GM18511 (cell line): ENCODE results near the gene CRADD.
"Not testable (repeated sequence)": the region's sequence is repeated elsewhere in the genome, so short reads cannot be mapped to it uniquely, and the experiment has no call there.

Experiments used
- ATAC-seq: cut with Tn5 transposase; IDR thresholded peaks from one replicate; pipeline ENCODE4 v1.9.1; 2021; ENCODE audit warnings: mild to moderate bottlenecking, moderate library complexity; ENCODE audit not compliant: unreplicated experiment

CRADD gene

DNA sequence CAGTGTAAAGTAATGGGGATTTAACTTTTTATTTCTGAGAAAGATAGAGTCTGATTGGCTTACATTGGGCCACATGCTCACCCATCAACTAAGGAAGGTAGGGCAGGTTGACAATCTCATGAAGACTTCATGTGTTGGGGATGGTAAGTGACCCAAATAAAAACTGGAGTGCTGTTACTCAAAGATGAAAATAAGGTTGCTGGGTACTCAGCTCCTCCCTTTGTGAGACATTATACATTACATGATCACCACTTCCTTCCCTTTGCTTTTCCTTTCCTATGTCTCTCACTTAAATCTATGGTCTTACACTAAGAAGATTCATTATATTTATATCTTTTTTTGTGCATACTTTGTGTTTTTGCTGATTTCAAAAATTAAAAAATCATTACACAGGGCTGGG lies 247.2 kb downstream of the CRADD start:
- ATAC-seq: no peak

DNA sequence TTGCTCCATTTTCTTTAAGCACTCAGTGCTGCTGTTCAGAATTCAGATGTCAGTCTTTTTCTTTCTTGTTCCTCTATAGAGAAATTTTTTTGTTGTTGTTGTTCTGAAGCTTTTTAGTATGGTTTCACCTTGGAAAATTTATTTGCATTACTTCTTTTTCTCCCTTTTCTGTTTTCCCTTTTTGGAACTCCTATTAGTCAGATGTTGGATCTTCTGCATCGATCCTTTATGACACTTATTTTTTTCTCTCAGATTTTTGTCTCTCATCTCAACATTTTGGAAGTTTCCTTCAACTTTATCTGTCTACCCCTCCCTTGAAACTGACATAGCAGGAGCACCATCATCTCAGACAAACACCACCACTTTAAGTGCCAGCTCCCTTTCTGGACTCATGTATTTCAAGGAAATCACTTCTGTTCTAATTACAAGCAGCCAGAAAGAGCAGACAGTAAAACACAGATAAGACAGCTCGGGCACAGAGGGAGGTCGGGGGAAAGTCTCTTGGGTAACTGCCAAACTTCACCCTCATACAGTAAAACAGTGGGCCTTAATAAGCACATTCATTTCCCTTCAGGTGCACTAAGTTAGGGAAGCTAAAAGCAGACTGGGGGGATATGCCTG lies 248.5 kb downstream of the CRADD start:
- ATAC-seq: no peak

DNA sequence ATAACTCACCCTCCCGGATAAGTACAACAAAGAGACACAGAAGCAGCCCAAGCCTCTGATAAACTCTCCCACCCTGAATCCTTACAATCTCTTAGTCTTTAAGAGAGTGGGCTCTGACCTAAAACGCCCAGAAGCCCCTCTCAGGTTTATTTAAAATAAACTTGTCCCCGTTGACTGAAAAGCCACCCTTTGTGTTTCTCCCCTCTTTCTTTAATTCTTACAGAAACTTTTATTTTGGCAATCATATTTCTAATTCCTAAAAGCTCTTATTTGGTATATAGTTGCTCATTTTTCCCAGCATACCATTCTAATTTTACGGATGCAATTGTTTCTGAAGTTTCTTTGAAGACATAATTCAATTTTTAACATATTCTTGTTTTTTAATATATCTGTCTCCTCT lies 249.1 kb downstream of the CRADD start:
- ATAC-seq: no peak

GRCh38 chr12:93929081-93929480 lies 251.9 kb downstream of the CRADD start:
- ATAC-seq: not testable (repeated sequence)

GRCh38 chr12:93937812-93938211 lies 260.6 kb downstream of the CRADD start:
- ATAC-seq: no peak

DNA sequence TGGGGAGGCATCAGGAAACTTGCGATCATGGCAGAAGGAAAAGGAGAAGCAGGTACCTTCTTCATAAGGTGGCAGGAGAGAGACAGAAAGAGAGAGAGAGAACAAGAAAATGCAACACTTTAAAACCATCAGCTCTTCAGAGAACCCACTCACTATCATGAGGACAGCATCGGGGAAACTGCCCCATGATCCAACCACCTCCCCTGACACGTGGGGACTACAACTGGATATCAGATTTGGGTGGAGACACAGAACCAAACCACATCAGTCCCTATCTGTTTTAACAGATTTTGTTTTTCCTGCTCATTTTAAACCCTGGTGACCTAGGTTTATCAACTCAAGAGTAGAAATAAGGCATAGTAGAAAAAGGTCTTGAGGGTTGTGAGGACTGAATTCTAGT lies 261.1 kb downstream of the CRADD start:
- ATAC-seq: no peak

DNA sequence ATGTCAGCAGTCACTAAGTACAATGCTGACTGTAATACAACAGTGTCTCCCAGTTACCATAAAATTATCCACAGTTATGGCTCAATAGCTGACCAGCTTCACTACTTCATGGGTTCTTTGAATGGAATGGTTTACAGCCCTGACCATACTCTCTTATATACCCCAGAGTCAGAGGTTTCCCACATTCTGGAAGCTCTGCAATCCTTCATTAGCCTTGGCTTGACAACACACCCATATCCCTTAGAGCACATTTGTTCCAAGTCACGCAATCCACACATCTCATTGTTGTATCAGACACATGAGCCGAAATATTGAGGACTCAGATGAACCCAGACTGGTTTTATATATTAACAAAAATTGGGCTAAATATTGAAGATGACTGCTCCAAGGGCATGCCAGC lies 261.8 kb downstream of the CRADD start:
- no peak for ATAC-seq

DNA sequence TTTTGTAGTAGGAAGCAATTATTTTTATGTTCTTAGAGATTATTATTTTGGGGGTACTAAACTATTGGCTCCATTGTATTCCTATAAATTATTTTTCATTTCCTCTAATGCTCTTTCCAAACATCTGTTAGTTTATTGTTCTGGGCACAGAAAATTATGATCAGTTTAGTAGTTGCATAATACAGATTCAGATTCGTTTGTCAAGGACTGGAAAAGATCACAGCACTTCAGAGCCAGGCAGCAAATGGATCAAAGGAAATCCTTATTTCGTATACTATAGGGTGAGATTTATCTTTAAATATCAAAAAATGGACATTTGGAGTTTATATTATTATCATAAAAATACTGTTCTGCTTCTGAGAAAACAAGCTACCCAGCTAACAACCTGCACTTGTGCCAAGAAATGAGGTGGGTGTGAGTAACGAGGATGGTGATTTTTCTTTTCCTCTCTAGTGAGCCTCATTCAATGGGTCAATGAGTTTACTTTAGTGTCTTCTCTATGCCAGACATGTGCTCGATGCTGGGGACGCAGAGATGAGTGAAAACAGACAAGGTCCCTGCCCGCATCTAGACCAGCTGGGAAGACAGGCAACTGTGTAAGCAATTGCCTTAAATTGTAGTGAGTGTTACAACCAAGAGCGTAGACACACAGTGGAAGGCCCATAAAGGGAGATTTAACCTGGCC lies 262.6 kb downstream of the CRADD start:
- no peak for ATAC-seq

DNA sequence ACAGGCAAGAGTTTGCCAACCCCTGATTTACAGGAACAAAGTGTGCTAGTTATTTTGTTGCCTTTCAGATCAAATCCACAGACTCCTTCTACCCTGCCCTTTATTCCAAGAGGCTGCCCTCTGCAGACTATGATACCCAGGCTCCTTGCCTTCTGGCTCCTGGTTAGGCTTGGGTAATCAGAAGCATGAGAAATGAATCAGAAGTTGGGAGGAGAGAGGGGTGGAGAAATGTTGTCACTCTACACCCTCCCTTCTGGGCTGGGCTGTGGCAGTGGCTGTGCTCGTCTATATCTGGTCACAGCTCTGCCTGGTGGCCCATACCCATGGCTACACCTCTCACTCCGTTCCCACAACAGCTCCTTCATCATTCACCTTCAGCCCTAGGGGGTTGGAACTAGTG lies 266.6 kb downstream of the CRADD start:
- ATAC-seq: no peak

- no peak for ATAC-seq
Observed at GRCh38 chr12:93944201-93944600, 267.0 kb downstream of the CRADD start.
